Measurements from ENCODE around the gene SLC49A4.

GRCh38 chr3:122908251-122908650, 113.4 kb downstream of the SLC49A4 start:
- no peak for TF ChIP-seq CTCF (IDR thresholded peaks at IDR 0.05)
- no peak for TF ChIP-seq ZFX (IDR thresholded peaks at IDR 0.05; ENCODE audit: borderline replicate concordance)
